ENCODE measurements around the gene KIR2DL3. TPM values are rescaled to one million over a fixed set of nuclear protein-coding genes. Genes with fewer than 3 reads are reported as not detected.
"Not testable (repeated sequence)": the region's sequence is repeated elsewhere in the genome, so short reads cannot be mapped to it uniquely, and the experiment has no call there.

The KIR2DL3 gene
- total RNA-seq, 1 experiment from 2014 or later = not detected

- H3K4me3 Mint-ChIP-seq (ENCODE audit: unreplicated experiment); H3K27me3 Mint-ChIP-seq (ENCODE audit: insufficient read depth, unreplicated experiment); H3K36me3 Mint-ChIP-seq (ENCODE audit: insufficient read depth, unreplicated experiment); BruUV-seq (replicated peaks); intact Hi-C loops (cut with micrococcal nuclease); H3K27ac Mint-ChIP-seq (ENCODE audit: low read depth, unreplicated experiment); H3K4me1 Mint-ChIP-seq (ENCODE audit: insufficient read depth, unreplicated experiment): not testable (repeated sequence)
- DNase-seq (ENCODE audit: unreplicated experiment) = peak; percentile 90
- ChIA-PET CTCF (interaction anchor here (0.7 kb wide), 1 partner anchor 99 kb away, joined by 3 read pairs; no protein-coding TSS in a partner anchor), POLR2A (interaction anchor here (0.7 kb wide), 1 partner anchor 755 kb away, joined by 3 read pairs; no protein-coding TSS in a partner anchor)
- H3K9me3 Mint-ChIP-seq (ENCODE audit: unreplicated experiment) = peaks cover 64% of the 10 kb centered on the region
These were observed 33.0 kb downstream of the KIR2DL3 start for GRCh38 chr19:54771018-54771960.

GRCh38 chr19:54772666-54773065 is 34.4 kb downstream of the KIR2DL3 start:
- BruUV-seq (replicated peaks); H3K27ac Mint-ChIP-seq (ENCODE audit: low read depth, unreplicated experiment); CTCF ChIA-PET; H3K36me3 Mint-ChIP-seq (ENCODE audit: insufficient read depth, unreplicated experiment); DNase-seq (ENCODE audit: unreplicated experiment); intact Hi-C loops (cut with micrococcal nuclease); H3K27me3 Mint-ChIP-seq (ENCODE audit: insufficient read depth, unreplicated experiment); POLR2A ChIA-PET; H3K4me3 Mint-ChIP-seq (ENCODE audit: unreplicated experiment); H3K4me1 Mint-ChIP-seq (ENCODE audit: insufficient read depth, unreplicated experiment): not testable (repeated sequence)
- peaks cover 67% of the 10 kb centered on the region for H3K9me3 Mint-ChIP-seq (ENCODE audit: unreplicated experiment)

- DNase-seq (ENCODE audit: unreplicated experiment); H3K4me1 Mint-ChIP-seq (ENCODE audit: insufficient read depth, unreplicated experiment); H3K4me3 Mint-ChIP-seq (ENCODE audit: unreplicated experiment); H3K27me3 Mint-ChIP-seq (ENCODE audit: insufficient read depth, unreplicated experiment); H3K36me3 Mint-ChIP-seq (ENCODE audit: insufficient read depth, unreplicated experiment); POLR2A ChIA-PET; intact Hi-C loops (cut with micrococcal nuclease); BruUV-seq (replicated peaks); H3K27ac Mint-ChIP-seq (ENCODE audit: low read depth, unreplicated experiment); CTCF ChIA-PET: not testable (repeated sequence)
- H3K9me3 Mint-ChIP-seq (ENCODE audit: unreplicated experiment) = peaks cover 68% of the 10 kb centered on the region
These were observed 36.9 kb downstream of the KIR2DL3 start for GRCh38 chr19:54775095-54775815.

DNA sequence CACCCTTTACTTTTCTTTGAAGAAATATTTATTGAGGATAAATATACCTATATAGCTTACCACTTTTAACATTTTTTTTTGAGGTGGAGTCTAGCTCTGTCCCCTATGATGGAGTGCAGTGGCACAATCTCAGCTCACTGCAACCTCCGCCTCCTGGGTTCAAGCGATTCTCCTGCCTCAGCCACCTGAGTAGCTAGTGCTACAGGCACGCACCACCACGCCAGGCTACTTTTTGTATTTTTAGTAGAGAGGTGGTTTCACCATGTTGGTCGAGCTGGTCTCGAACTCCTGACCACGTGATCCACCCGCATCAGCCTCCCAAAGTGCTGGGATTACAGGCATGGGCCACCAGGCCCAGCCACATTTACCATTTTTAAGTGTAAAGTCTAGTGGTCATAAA is 37.5 kb downstream of the KIR2DL3 start:
- intact Hi-C loops (cut with micrococcal nuclease); H3K27me3 Mint-ChIP-seq (ENCODE audit: insufficient read depth, unreplicated experiment); DNase-seq (ENCODE audit: unreplicated experiment); H3K4me1 Mint-ChIP-seq (ENCODE audit: insufficient read depth, unreplicated experiment); H3K4me3 Mint-ChIP-seq (ENCODE audit: unreplicated experiment); BruUV-seq (replicated peaks); H3K27ac Mint-ChIP-seq (ENCODE audit: low read depth, unreplicated experiment); H3K36me3 Mint-ChIP-seq (ENCODE audit: insufficient read depth, unreplicated experiment); POLR2A ChIA-PET; CTCF ChIA-PET: not testable (repeated sequence)
- peaks cover 67% of the 10 kb centered on the region for H3K9me3 Mint-ChIP-seq (ENCODE audit: unreplicated experiment)

DNA sequence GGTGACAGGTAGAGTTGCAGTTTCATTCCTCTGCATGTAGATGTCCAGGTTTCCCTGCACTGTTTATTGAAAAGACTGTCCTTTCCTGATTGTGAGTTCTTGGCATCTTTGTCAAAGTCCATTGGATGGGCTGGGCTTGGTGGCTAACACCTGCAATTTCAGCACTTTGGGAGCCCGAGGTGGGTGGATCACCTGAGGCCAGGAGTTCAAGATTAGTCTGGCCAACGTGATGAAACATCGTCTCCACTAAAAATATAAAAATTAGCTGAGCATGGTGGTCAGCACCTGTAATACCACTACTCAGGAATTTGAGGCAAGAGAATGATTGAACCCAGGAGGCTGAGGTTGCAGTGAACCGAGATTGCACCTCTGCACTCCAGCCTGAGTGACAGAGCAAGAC is 39.5 kb downstream of the KIR2DL3 start:
- not testable (repeated sequence) for H3K27me3 Mint-ChIP-seq (ENCODE audit: insufficient read depth, unreplicated experiment)

DNA sequence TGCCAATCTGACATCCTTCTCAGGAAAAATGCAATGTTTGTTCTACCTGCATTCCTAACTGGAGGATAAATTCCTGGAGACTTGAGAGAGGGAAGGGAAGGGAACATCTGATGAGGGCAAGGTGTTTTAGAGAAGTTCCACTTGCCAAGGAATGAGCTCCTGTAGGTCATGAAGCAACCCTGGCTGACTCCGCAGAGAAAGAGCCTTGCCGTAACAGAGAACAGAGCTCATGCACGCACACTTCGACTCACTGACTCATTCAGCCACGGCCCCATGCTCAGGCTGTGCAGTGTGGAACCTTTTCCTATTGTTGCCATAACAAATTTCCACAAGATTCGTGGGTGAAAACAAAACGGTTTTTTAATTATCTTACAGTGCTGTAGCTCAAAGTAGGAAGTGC is 40.6 kb downstream of the KIR2DL3 start:
- DNase-seq (ENCODE audit: unreplicated experiment) = peak; percentile 68
- H3K27ac Mint-ChIP-seq (ENCODE audit: low read depth, unreplicated experiment); CTCF ChIA-PET; H3K27me3 Mint-ChIP-seq (ENCODE audit: insufficient read depth, unreplicated experiment); H3K4me1 Mint-ChIP-seq (ENCODE audit: insufficient read depth, unreplicated experiment); POLR2A ChIA-PET; intact Hi-C loops (cut with micrococcal nuclease); H3K36me3 Mint-ChIP-seq (ENCODE audit: insufficient read depth, unreplicated experiment); H3K4me3 Mint-ChIP-seq (ENCODE audit: unreplicated experiment); BruUV-seq (replicated peaks): not testable (repeated sequence)
- H3K9me3 Mint-ChIP-seq (ENCODE audit: unreplicated experiment) = peaks cover 52% of the 10 kb centered on the region

More for the DNA sequence above, 39.5 kb downstream of the KIR2DL3 start:
- BruUV-seq (replicated peaks); H3K27ac Mint-ChIP-seq (ENCODE audit: low read depth, unreplicated experiment); DNase-seq (ENCODE audit: unreplicated experiment); H3K36me3 Mint-ChIP-seq (ENCODE audit: insufficient read depth, unreplicated experiment); H3K4me3 Mint-ChIP-seq (ENCODE audit: unreplicated experiment); POLR2A ChIA-PET; H3K4me1 Mint-ChIP-seq (ENCODE audit: insufficient read depth, unreplicated experiment); intact Hi-C loops (cut with micrococcal nuclease); CTCF ChIA-PET: not testable (repeated sequence)
- peaks cover 56% of the 10 kb centered on the region for H3K9me3 Mint-ChIP-seq (ENCODE audit: unreplicated experiment)

- BruUV-seq (replicated peaks); POLR2A ChIA-PET: not testable (repeated sequence)
- H3K9me3 Mint-ChIP-seq (ENCODE audit: unreplicated experiment) = peaks cover 46% of the 10 kb centered on the region
These were observed 44.6 kb downstream of the KIR2DL3 start for GRCh38 chr19:54782916-54783315.

GRCh38 chr19:54786091-54786723 is 47.9 kb downstream of the KIR2DL3 start:
- DNase-seq (ENCODE audit: unreplicated experiment) = peak; percentile 95
- CTCF ChIA-PET; H3K36me3 Mint-ChIP-seq (ENCODE audit: insufficient read depth, unreplicated experiment); H3K27me3 Mint-ChIP-seq (ENCODE audit: insufficient read depth, unreplicated experiment); POLR2A ChIA-PET; H3K27ac Mint-ChIP-seq (ENCODE audit: low read depth, unreplicated experiment); BruUV-seq (replicated peaks); H3K4me1 Mint-ChIP-seq (ENCODE audit: insufficient read depth, unreplicated experiment); H3K4me3 Mint-ChIP-seq (ENCODE audit: unreplicated experiment); intact Hi-C loops (cut with micrococcal nuclease): not testable (repeated sequence)
- H3K9me3 Mint-ChIP-seq (ENCODE audit: unreplicated experiment) = peaks cover 62% of the 10 kb centered on the region

More at GRCh38 chr19:54782916-54783315, 44.6 kb downstream of the KIR2DL3 start:
- CTCF ChIA-PET; intact Hi-C loops (cut with micrococcal nuclease); H3K27ac Mint-ChIP-seq (ENCODE audit: low read depth, unreplicated experiment); H3K27me3 Mint-ChIP-seq (ENCODE audit: insufficient read depth, unreplicated experiment); H3K4me3 Mint-ChIP-seq (ENCODE audit: unreplicated experiment); DNase-seq (ENCODE audit: unreplicated experiment); H3K36me3 Mint-ChIP-seq (ENCODE audit: insufficient read depth, unreplicated experiment); H3K4me1 Mint-ChIP-seq (ENCODE audit: insufficient read depth, unreplicated experiment): not testable (repeated sequence)

DNA sequence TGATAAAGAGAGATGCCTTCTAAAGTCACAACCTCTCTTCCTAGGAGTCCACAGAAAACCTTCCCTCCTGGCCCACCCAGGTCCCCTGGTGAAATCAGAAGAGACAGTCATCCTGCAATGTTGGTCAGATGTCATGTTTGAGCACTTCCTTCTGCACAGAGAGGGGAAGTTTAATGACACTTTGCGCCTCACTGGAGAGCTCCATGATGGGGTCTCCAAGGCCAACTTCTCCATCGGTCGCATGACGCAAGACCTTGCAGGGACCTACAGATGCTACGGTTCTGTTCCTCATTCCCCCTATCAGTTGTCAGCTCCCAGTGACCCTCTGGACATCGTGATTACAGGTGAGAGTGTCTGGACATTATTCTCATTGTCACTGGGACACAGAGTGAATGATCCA is 49.8 kb downstream of the KIR2DL3 start:
- H3K27me3 Mint-ChIP-seq (ENCODE audit: insufficient read depth, unreplicated experiment); H3K4me1 Mint-ChIP-seq (ENCODE audit: insufficient read depth, unreplicated experiment); DNase-seq (ENCODE audit: unreplicated experiment); H3K4me3 Mint-ChIP-seq (ENCODE audit: unreplicated experiment); BruUV-seq (replicated peaks); POLR2A ChIA-PET; H3K36me3 Mint-ChIP-seq (ENCODE audit: insufficient read depth, unreplicated experiment); H3K27ac Mint-ChIP-seq (ENCODE audit: low read depth, unreplicated experiment); intact Hi-C loops (cut with micrococcal nuclease); CTCF ChIA-PET: not testable (repeated sequence)
- peaks cover 68% of the 10 kb centered on the region for H3K9me3 Mint-ChIP-seq (ENCODE audit: unreplicated experiment)
